MM.1S (cell line): ENCODE measurements around the gene TARBP2.
"Not testable (repeated sequence)": the region's sequence is repeated elsewhere in the genome, so short reads cannot be mapped to it uniquely, and the experiment has no call there.

Source experiments
- EZH2phosphoT487 ChIP-seq: fragments of 300-600 bp; sonication (generic); IDR thresholded peaks from 2 replicates; pipeline ENCODE4 v1.6.1; 2018; ENCODE audit warnings: antibody characterized with exemption, low read length
- TF ChIP-seq, protein P1 (sequence below): fragments of 300-600 bp; sonication (generic); IDR thresholded peaks from 2 replicates; pipeline ENCODE4 v1.5.1; 2016; ENCODE audit warnings: antibody characterized with exemption, low read length, mixed read lengths

DNA sequence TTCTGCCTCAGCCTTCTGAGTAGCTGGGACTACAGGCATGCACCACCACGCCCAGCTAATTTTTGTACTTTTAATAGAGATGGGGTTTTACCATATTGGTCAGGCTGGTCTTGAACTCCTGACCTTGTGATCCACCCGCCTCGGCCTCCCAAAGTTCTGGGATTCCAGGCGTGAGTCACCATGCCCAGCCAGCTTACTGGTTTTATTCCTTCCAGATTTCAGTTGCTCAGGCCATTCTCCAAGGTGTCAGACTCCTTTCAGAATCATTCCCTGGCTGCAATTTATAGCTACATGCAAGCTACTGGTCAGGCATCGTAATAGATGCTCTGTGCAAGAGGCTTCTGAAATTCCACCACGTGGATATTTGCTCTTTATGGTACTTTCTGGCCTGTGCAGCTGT lies 19.6 kb upstream of the TARBP2 start:
- TF ChIP-seq EZH2phosphoT487, result not testable (repeated sequence)
- TF ChIP-seq, protein P1, sequence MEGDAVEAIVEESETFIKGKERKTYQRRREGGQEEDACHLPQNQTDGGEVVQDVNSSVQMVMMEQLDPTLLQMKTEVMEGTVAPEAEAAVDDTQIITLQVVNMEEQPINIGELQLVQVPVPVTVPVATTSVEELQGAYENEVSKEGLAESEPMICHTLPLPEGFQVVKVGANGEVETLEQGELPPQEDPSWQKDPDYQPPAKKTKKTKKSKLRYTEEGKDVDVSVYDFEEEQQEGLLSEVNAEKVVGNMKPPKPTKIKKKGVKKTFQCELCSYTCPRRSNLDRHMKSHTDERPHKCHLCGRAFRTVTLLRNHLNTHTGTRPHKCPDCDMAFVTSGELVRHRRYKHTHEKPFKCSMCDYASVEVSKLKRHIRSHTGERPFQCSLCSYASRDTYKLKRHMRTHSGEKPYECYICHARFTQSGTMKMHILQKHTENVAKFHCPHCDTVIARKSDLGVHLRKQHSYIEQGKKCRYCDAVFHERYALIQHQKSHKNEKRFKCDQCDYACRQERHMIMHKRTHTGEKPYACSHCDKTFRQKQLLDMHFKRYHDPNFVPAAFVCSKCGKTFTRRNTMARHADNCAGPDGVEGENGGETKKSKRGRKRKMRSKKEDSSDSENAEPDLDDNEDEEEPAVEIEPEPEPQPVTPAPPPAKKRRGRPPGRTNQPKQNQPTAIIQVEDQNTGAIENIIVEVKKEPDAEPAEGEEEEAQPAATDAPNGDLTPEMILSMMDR, result not testable (repeated sequence)
